ENCODE measurements around the gene NPTX1.

Gene NPTX1

GRCh38 chr17:80503031-80503430 lies 26.6 kb upstream of the NPTX1 start:
- no peak overlapping the region for H3K27ac ChIP-seq
- TF ChIP-seq CTCF (IDR thresholded peaks at IDR 0.05): no peak
- H3K4me3 ChIP-seq: no peak overlapping the region
- no peak for DNase-seq (ENCODE audit: low spot score)

- no peak overlapping the region for H3K4me3 ChIP-seq
- no peak for TF ChIP-seq CTCF (IDR thresholded peaks at IDR 0.05)
- H3K27ac ChIP-seq: no peak overlapping the region
- DNase-seq (ENCODE audit: low spot score): no peak
Measured at GRCh38 chr17:80502578-80502877, 26.1 kb upstream of the NPTX1 start.

- no peak for TF ChIP-seq CTCF (IDR thresholded peaks at IDR 0.05)
- DNase-seq (ENCODE audit: low spot score): no peak
- Histone ChIP-seq H3K27ac (no peak overlapping the region), H3K4me3 (no peak overlapping the region)
Measured at GRCh38 chr17:80501741-80502577, 25.6 kb upstream of the NPTX1 start.

- no peak overlapping the region for H3K4me3 ChIP-seq
- DNase-seq (ENCODE audit: low spot score): no peak
- TF ChIP-seq CTCF (IDR thresholded peaks at IDR 0.05): no peak
- no peak overlapping the region for H3K27ac ChIP-seq
Measured at GRCh38 chr17:80499961-80500665, 23.7 kb upstream of the NPTX1 start.

- TF ChIP-seq CTCF (IDR thresholded peaks at IDR 0.05): no peak
- no peak for DNase-seq (ENCODE audit: low spot score)
- no peak overlapping the region for H3K27ac ChIP-seq
- no peak overlapping the region for H3K4me3 ChIP-seq
Measured at GRCh38 chr17:80499560-80499959, 23.2 kb upstream of the NPTX1 start.

- no peak for DNase-seq (ENCODE audit: low spot score)
- no peak for TF ChIP-seq CTCF (IDR thresholded peaks at IDR 0.05)
- Histone ChIP-seq H3K4me3 (peak overlapping the region; percentile 65), H3K27ac (no peak overlapping the region)
Measured at GRCh38 chr17:80498920-80499410, 22.6 kb upstream of the NPTX1 start.

Measured in coronary artery (tissue), 2 donors.